ENCODE results near the gene FAM98B.
"Not testable (repeated sequence)": the region's sequence is repeated elsewhere in the genome, so short reads cannot be mapped to it uniquely, and the experiment has no call there.

The FAM98B gene

DNA sequence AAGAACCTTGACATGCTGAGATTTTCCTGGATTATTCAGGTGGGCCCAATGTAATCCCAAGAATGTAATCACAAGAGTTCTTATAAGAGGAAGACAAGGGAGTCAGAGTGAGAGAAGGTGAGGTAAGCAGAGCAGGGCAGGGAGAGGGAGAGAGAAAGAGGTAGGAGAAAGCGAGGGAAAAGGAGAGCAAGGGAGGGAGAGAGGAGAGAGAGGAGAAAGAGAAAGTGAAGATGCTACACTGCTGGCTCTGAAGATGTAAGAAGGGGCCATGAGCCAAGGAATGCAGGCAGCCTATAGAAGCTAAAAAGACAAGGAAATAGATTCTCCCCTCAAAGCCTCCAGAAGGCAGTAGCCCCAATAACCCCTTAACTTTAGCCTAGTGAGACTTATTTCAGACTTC lies 28.7 kb upstream of the FAM98B start:
- TF ChIP-seq, protein P1, sequence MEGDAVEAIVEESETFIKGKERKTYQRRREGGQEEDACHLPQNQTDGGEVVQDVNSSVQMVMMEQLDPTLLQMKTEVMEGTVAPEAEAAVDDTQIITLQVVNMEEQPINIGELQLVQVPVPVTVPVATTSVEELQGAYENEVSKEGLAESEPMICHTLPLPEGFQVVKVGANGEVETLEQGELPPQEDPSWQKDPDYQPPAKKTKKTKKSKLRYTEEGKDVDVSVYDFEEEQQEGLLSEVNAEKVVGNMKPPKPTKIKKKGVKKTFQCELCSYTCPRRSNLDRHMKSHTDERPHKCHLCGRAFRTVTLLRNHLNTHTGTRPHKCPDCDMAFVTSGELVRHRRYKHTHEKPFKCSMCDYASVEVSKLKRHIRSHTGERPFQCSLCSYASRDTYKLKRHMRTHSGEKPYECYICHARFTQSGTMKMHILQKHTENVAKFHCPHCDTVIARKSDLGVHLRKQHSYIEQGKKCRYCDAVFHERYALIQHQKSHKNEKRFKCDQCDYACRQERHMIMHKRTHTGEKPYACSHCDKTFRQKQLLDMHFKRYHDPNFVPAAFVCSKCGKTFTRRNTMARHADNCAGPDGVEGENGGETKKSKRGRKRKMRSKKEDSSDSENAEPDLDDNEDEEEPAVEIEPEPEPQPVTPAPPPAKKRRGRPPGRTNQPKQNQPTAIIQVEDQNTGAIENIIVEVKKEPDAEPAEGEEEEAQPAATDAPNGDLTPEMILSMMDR (conservative IDR thresholded peaks at IDR 0.05; ENCODE audit: low read depth, low read length) = no peak
- H3K4me2 ChIP-seq = peak overlapping the region; percentile 25
- no peak overlapping the region for H3K9ac ChIP-seq
- H4K20me1 ChIP-seq (ENCODE audit: insufficient read depth) = no peaks in the 10 kb centered on the region
- H2AFZ ChIP-seq (ENCODE audit: low read depth) = no peak overlapping the region
- no peaks in the 10 kb centered on the region for H3K27me3 ChIP-seq (ENCODE audit: insufficient read depth, low read depth)
- H3K36me3 ChIP-seq (ENCODE audit: insufficient read depth) = no peaks in the 10 kb centered on the region
- H3K79me2 ChIP-seq (ENCODE audit: insufficient read depth, low read depth) = no peaks in the 10 kb centered on the region
- H3K4me3 ChIP-seq (IDR thresholded peaks at IDR 0.05; ENCODE audit: insufficient read depth, low read depth, low read length) = no peak overlapping the region
- peaks cover 48% of the 10 kb centered on the region for H3K4me1 ChIP-seq (ENCODE audit: low read depth, poor library complexity, severe bottlenecking)
- peak overlapping the region; percentile 81 for H3K27ac ChIP-seq

DNA sequence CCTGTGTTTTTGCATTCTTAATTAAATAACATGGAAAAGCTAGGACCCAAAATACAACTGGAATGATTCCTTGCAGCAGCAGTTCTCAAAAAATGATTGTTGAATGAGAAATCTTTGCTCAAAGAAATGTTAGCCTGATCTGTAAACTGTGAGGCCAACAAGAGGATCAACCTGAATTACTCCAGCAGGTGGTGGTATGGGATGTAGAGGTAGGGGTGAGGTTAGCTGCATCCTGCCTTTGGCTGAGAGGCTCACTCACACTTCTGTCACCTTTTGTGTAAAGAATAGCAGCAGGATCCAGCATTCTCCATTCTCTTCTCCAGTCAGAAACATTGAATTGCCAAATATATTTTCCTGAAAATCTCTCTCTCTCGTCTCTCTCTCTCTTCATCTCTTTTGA lies 26.5 kb upstream of the FAM98B start:
- no peak overlapping the region for H3K9ac ChIP-seq
- H3K4me3 ChIP-seq (IDR thresholded peaks at IDR 0.05; ENCODE audit: insufficient read depth, low read depth, low read length) = no peak overlapping the region
- no peaks in the 10 kb centered on the region for H4K20me1 ChIP-seq (ENCODE audit: insufficient read depth)
- no peaks in the 10 kb centered on the region for H3K27me3 ChIP-seq (ENCODE audit: insufficient read depth, low read depth)
- no peaks in the 10 kb centered on the region for H3K79me2 ChIP-seq (ENCODE audit: insufficient read depth, low read depth)
- H3K4me2 ChIP-seq = no peak overlapping the region
- TF ChIP-seq, protein P1 (conservative IDR thresholded peaks at IDR 0.05; ENCODE audit: low read depth, low read length) = no peak
- H2AFZ ChIP-seq (ENCODE audit: low read depth) = no peak overlapping the region
- H3K27ac ChIP-seq = no peak overlapping the region
- H3K4me1 ChIP-seq (ENCODE audit: low read depth, poor library complexity, severe bottlenecking) = peaks cover 33% of the 10 kb centered on the region
- H3K36me3 ChIP-seq (ENCODE audit: insufficient read depth) = no peaks in the 10 kb centered on the region

- Histone ChIP-seq H3K36me3 (ENCODE audit: insufficient read depth) (no peaks in the 10 kb centered on the region), H3K79me2 (ENCODE audit: insufficient read depth, low read depth) (no peaks in the 10 kb centered on the region), H3K27me3 (ENCODE audit: insufficient read depth, low read depth) (no peaks in the 10 kb centered on the region), H4K20me1 (ENCODE audit: insufficient read depth) (no peaks in the 10 kb centered on the region), H3K4me1 (ENCODE audit: low read depth, poor library complexity, severe bottlenecking) (peaks cover 6% of the 10 kb centered on the region), H3K9ac (no peak overlapping the region), H3K4me2 (no peak overlapping the region), H3K4me3 (IDR thresholded peaks at IDR 0.05; ENCODE audit: insufficient read depth, low read depth, low read length) (no peak overlapping the region), H2AFZ (ENCODE audit: low read depth) (no peak overlapping the region), H3K27ac (no peak overlapping the region)
- TF ChIP-seq, protein P1 (conservative IDR thresholded peaks at IDR 0.05; ENCODE audit: low read depth, low read length) = no peak
Measured at GRCh38 chr15:38430106-38430760, 23.7 kb upstream of the FAM98B start.

DNA sequence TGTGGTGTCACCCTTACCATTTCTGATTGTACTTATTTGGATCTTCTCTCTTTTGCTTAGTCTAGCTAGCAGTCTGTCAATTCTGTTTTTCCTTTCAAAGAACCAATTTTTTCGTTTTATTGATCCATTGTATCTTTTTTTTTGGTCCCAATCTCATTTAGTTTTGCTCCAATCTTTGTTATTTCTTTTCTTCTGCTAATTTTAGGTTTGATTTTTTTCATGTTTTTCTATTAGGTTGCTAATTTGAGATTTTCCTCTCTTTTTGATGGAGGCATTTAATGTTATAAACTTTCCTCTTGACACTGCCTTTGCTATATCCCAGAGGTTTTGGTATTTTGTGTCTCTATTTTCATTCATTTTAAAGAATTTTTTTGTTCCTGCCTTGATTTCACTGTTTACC lies 16.9 kb upstream of the FAM98B start:
- Histone ChIP-seq H3K27ac (no peak overlapping the region), H3K4me1 (ENCODE audit: low read depth, poor library complexity, severe bottlenecking) (peaks cover 14% of the 10 kb centered on the region), H4K20me1 (ENCODE audit: insufficient read depth) (no peaks in the 10 kb centered on the region), H3K36me3 (ENCODE audit: insufficient read depth) (no peaks in the 10 kb centered on the region), H3K4me3 (IDR thresholded peaks at IDR 0.05; ENCODE audit: insufficient read depth, low read depth, low read length) (no peak overlapping the region), H3K27me3 (ENCODE audit: insufficient read depth, low read depth) (no peaks in the 10 kb centered on the region), H3K4me2 (no peak overlapping the region), H3K9ac (no peak overlapping the region), H2AFZ (ENCODE audit: low read depth) (no peak overlapping the region), H3K79me2 (ENCODE audit: insufficient read depth, low read depth) (no peaks in the 10 kb centered on the region)
- TF ChIP-seq, protein P1 (conservative IDR thresholded peaks at IDR 0.05; ENCODE audit: low read depth, low read length) = no peak

DNA sequence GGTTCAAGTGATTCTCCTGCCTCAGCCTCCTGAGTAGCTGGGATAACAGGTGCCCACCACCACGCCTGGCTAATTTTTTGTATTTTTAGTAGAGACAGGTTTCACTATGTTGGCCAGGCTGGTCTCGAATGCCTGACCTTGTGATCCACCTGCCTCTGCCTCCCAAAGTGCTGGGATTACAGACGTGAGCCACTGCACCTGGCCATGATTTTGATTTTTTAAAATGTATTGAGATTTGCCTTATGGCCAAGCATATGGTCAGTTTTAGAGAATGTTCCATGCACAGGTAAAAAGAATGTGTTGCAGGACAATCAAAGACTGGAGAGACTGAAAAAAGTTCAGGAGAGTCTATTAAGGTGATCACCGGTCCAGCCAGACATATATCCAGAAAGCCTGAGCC lies 16.3 kb upstream of the FAM98B start:
- H3K27ac ChIP-seq; H2AFZ ChIP-seq (ENCODE audit: low read depth); H3K9ac ChIP-seq; H4K20me1 ChIP-seq (ENCODE audit: insufficient read depth); H3K27me3 ChIP-seq (ENCODE audit: insufficient read depth, low read depth); H3K36me3 ChIP-seq (ENCODE audit: insufficient read depth); H3K4me3 ChIP-seq (IDR thresholded peaks at IDR 0.05; ENCODE audit: insufficient read depth, low read depth, low read length); H3K79me2 ChIP-seq (ENCODE audit: insufficient read depth, low read depth); H3K4me2 ChIP-seq: not testable (repeated sequence)
- H3K4me1 ChIP-seq (ENCODE audit: low read depth, poor library complexity, severe bottlenecking) = peaks cover 14% of the 10 kb centered on the region
